Activated T-helper 1 cell treated with anti-CD3 and anti-CD28 coated beads, Interleukin-2, amount 50 U/mL, for 16 hours (primary cell): Measurements from ENCODE around the gene UBAC1.
A peak's percentile ranks its signal among the peaks of the same experiment; 100 is the strongest.
"Not testable (repeated sequence)": the region's sequence is repeated elsewhere in the genome, so short reads cannot be mapped to it uniquely, and the experiment has no call there.

Experiments used
- DNase-seq, 2 donors: peaks; one replicate each; pipeline ENCODE4 v3.0.0-alpha.2; 2020; ENCODE audit warnings: low read depth in 1 of 2, low spot score in 1 of 2

Gene UBAC1

DNA sequence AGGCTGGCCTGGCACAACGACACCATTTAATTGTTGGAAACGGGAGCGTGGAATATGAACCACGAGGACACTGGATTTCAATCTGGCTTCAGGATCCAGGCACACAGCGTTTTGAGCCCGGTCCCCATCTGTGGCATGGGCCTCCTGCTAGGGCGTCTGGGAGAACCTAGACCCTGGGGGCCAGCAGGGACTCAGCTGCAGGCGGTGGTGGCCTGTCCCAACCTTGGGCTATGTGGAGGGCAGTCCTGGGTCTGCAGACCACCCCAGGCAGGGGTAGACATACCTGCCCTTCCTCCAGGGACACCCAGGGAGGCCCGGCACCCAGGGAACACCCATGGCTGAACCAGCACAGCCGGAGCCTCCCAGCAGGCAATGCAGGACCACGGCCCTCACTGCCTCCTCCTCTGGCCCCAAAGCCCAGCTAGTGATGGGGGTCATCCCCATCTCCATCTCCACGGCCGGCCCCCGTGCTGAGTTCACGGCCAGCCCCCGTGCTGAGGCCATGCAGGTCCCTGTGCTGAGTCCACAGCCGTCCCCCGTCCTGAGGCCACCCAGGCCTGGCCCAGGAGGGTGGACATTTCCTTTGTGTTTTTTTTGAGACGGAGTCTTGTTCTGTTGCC, 18.5 kb upstream of the UBAC1 start:
- DNase-seq, result no peak

DNA sequence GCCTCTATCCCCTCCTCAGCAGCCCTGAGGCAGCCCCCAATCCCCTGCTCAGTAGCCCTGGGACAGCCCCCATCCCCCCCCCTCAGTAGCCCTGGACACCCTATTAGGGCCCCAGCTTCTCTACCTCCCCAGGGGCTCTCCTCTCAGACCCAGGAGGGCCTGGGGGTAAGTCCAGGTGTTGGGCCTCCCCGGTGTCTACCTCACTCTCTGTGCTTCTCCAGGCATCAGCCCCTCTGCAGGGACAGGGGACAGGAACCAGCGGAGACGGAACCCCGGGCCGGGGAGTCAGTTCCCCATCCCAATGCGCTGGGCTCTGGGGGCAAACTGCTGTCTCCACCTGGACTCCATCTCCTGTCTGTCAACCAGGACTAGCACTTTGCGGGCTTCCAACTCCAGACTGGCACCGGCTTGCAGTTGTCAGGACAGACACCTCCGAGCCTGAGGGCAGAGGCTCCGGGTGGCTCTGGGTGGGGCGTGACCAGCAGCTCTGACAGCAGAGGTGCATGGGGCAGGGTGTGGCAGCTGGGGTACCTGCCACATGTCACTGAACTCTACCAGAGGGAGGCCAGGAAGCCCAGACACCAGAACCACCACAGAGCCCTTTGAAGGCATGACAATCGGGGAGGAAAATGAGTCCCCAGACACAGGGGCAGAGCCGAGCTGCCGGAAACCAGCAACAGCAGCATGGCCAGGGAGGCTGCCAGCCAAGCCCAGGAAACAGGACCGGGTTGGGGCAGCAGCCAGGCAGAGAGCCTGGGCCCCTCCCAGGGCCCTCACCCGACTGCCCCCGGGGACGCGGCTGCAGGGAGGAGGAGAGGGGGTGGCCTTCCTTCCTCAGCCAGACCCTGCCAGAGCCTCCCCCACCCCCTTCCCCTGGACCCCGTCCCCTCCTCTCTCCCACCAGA, 17.7 kb upstream of the UBAC1 start:
- DNase-seq, result peak in 1 of 2 donors; percentile 43

DNA sequence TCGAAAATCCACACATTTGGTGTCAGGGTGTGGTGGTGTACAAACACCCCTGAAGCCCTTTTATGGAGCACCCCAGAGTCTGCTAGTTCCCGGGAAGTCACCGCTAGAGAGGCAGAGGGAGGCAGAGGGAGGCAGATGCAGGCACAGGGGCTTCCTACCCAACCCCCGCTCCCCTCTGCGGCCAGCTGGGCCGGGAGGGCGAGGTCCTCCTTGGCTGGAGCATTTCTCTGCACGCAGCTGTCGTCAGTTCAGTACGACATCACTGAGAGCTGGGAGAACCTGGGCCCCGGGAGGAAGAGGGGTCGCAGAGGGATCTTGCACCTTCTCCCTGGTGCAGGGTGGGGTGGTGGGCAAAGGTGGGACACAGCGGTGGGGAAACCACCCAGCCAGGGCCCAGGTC, 15.8 kb upstream of the UBAC1 start:
- no peak for DNase-seq

DNA sequence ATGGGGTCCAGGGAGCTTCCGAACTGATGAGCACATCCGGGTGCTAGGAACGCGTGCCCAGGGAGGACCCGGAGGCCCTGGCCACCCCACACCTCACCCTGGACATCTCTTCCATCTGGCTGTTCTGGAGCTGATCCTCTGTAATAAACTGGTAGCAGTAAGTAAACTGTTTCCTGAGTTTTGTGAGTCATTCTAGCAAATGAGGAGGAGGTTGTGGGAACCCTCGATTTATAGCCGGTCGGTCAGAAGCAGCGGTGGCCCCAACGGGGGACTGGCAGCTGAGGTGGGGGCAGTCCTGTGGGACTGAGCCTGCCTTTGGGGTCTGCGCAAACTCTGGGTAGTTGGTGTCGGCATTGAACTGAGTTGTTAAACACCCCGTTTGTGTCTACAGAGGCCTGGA, 15.4 kb upstream of the UBAC1 start:
- no peak for DNase-seq

DNA sequence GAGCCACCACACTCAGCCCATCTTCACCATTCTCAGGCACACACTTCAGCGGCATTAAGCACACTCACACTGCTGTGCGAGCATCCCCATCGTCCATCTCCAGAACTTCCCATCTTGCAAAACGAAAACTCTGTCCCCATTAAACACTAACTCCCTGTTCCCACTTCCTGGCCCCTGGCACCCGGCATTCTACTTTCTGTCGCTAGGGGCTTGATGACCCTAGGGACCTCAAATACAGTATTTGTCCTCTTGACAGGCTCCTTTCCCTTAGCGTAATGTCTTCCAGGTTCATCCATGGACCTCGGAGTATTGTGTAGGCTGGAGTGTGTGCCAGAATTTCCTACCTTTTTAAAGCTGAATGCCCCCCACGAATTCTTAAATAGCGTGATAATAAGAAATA, 14.7 kb upstream of the UBAC1 start:
- no peak for DNase-seq

DNA sequence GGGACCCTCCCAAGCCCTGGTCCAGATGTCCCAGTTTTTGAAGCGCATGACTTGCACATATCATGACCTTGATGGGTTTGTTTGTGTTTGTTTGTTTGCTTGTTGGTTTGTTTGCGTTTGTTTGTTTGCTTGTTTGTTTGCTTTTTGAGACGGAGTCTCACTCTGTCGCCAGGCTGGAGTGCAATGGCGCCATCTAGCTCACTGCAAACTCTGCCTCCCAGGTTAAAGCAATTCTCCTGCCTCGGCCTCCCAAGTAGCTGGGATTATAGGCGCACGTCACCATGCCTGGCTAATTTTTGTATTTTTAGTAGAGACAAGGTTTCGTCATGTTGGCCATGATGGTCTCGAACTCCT, 13.0 kb upstream of the UBAC1 start:
- no peak for DNase-seq

DNA sequence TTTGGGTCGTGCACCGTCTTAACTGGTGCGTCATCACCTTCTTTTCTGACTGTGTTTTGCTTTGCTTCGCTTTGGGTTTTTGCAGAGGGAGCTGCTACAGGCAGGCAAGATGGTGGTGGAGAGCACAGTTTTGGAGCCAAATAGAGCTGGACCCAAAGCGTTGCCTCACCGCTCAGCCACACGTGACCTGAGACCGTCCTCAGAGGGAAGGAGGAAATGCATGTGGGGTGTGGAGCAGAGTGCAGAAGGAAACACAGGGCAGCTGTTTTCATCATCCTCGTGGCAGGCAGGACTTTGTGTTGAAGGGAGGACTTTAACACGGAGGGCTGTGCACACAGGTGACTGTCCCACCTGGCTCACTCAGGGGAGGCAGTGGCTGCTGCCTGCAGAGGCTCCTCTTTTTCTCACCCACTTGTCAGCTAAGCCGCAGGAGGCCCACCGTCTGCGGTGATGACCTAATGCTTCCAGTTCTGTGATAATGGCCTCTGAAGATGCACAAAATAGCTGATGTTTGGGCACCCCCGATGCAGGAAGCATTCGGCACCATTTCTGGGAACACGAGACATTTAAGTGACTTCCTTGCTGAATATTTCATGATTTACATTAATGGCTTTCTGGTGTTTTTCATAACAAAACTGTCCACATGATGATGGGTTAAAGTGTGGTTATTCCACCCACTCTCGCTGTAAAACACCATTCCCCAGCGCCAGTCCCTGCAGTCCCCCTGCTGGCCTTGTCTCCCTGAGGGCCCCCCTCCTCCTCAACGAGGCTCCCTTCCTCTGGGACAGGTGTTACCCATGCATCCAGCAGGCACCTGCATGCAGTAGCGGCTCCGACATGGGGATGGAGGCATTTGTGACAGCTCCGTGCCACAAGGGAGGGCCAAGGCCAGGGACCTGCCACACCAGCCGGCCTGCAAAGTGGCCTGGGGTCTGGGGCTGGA, 12.4 kb upstream of the UBAC1 start:
- no peak for DNase-seq

DNA sequence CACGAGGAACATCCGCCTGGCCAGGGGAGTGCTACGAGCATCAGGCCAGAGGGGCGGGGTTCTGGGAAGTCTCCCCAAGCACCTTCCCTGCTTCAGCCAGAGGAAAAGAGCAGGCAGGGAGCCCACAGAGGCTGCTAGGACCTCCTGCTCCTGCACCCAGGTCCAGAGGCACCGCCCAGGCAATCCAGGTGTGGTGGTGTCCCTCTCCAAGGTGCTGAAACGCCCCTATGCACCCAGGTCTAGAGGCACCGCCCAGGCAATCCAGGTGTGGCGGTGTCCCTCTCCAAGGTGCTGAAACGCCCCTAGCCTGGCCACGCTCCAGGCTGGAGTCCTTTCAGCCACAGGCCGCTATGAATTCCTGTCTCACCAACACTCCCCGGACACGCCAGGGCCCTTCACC, 10.7 kb upstream of the UBAC1 start:
- DNase-seq, result no peak

DNA sequence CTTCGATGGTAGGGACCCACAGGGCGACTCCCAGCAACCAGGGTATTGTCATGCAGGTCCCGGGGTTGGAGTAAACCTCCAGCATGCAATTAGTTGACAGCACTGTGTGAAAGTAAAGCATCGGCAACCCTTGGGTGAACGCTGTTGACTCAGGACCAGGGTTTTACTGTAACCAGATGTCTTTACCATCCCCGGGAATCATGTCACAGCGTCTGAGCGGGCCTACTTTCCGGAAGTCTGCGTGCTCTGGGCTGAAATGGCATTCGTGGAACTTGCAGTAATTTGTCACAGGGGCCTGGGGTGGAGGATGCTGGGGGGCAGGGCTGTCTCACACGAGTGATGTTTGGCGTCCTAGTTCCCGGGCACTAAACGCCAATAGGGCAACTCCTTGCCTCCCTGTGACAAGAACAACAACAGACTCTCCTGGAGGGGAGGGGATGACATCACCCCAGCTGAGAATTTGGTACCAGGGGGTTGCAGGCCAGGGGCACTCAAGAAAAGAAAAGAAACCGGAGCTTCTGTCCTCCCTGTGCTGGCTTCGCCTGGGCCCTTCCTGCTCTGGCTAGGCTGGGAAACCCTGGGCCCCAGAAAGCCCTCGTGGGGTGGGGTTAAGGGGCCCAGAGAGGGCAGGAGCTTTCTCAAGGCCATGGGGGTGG, 10.1 kb upstream of the UBAC1 start:
- no peak for DNase-seq

DNA sequence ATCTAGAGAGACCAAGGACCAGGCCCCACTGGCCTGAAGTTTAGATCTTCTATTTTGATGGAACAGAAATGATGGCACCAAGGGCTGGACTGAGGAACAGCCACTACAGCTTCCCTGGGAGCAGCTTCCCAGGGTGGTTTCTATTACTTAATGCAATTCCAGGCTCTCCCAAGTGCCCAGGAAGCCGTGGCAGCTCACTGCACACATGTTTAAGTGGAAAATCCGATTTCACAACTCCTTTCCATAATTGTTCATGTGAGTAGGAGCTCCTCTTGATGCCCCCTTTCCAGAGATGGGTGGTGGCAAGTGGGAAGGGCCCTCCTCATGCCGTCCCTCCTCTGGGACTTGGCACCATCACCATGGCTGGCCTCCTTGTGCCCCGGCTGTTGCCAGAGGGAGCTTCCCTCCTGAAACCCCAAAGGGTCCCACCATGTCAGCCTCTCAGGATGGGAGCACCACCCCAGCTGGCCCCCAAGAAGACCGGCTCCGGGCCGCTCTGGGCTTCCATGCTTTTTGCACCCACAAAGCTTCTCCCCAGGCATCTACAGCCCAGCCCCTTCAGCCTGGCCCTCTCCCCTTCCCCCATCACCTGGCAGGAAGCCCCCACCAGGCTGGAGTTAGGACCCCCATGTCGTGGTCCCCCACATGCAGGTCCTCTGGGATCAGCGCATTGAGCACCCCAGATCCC, 9.1 kb upstream of the UBAC1 start:
- DNase-seq, result no peak

DNA sequence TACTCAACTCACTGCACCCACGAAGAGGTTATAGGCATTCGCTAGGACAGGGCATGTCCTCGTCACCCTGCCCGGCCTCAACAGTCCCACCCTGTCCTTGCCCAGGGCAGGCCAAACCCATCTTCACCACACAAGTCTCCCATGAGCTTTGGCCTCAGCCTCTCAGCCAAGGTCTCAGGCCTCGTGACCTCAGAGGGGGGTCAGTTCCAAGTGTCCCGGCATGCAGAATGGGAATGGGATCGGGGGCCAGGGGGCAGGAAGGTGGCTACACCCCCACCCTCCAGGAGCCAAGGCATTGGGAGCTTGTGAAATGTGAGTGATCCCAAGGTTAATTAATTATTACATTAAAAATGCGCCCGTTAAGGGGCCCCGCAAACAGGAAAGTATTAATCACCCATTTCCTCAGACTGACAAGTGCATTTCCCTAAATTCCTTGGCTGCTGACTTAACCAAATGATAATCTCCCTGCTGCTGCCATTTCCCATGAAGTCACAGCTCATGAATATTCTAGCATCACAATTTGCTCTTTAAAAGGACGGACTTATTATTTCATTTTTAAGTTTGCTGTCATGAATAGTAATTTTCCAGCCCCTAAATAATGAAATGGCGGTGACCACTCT, 8.0 kb upstream of the UBAC1 start:
- DNase-seq, result no peak

DNA sequence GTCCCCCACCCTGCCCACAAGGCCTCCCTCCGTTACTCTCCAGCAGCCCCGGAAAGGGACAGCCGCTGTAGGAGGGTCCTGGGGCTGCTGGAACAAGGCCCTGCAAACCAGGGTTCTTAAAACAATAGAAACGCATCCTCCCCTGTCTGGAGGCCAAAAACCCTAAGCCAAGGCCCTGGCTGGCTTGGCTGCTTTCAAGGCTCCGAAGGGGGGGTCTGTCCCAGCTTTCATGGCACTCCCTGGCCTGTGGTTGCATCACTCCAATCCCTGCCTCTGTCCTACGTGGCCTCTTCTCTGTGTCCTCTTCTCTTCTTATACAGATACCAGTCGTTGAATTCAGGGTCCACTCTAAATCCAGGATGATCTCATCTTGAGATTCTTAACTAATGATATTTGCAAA, 7.4 kb upstream of the UBAC1 start:
- DNase-seq, result no peak

DNA sequence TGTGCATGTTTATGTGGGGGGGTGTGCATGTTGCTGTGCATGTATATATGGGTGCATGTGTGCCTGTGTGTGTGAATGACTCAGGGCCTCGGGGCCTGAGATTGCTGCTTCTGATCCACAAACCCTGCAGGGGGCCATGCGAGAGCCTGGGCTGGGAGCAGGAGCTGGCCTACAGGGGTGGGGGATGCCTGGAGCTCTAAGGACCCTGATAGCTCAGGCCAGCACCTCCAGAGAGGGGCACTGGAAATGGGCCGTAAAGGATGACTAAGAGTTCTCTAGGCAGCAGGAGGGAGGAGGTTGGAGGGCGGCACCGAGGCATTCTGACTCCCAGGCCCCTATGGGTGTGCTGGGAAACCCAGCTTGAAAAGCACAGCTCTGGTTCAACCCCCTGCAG, 6.9 kb upstream of the UBAC1 start:
- no peak for DNase-seq

DNA sequence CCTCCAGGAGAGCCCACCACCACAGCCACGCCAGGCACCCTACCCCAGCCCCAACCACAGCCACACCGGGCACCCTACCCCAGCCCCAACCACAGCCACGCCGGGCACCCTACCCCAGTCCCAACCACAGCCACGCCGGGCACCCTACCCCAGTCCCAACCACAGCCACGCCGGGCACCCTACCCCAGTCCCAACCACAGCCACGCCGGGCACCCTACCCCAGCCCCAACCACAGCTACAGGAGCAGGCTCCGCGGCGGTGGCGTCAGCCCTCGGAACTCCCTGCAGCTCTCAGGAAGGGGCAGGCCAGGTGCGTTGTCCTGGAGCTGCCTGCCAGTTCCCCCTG, 5.7 kb upstream of the UBAC1 start:
- DNase-seq, result not testable (repeated sequence)

DNA sequence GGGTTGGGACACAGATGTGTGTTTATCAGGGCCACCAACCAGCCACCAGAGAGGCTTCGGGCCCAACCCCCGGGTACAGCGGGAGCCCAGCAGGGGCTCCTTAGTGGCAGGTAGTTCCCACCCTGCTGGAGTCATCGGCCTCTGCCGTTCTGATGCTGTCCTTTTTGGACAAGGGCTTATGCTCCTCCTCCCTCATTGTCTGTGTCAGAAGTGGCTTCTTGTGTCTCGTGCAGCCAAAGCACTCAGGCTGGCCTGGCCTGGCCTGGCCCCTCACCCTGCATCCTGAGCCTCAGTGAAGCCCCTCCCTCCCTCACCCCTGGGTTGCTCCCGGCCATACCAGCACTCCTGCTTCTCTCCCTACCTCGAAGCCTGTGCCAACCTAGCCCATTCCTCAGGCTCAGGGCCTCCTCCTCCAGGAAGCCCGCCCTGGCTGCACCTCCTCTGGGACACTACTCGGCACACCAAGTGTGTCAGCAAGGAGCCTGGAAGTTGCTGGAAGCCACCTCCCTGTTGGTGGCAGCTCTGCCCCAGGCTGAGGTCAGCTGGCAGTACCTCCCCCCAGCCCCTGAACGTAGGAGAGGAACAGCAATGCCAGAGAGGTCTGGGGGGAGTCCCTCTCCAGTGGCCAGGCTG, 4.1 kb upstream of the UBAC1 start:
- DNase-seq, result no peak

DNA sequence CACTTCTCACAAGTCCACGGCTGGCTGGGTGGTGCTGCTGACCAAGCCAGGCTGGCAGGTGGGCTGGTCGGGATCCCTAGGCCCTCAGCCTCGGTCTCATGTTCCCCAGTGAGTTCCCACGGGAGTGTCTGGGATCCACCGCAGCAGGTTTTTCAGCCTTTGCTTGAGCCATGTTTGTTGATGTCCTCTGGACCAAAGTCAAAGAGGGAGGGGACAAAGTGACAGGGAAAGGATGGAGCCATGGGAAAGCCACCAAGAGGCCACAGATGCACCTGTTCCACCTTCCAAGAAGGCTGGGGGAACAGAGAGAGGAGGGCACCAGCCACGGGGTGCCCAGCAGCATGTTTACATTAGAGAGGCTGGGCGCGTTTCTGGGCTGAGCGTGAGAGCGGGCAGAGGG, 2.8 kb upstream of the UBAC1 start:
- DNase-seq, result no peak

DNA sequence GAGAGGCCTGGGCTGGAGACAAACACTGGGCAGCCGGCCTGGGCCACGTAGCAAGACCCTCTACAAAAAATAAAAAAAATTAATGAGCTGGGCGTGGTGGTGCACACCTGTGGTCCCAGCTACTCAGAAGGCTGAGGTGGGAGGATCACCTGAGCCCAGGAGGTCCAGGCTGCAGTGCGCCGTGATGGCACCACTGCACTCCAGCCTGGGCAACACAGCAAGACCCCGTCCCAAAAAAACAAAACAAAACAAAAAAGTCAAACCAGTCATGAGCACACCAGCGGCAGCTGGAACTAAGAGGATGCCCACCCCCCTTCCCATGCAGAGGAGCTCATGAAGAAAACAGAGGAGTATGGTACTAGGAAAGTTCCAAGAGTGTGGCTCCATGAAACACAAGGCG, 2.2 kb upstream of the UBAC1 start:
- DNase-seq, result no peak

DNA sequence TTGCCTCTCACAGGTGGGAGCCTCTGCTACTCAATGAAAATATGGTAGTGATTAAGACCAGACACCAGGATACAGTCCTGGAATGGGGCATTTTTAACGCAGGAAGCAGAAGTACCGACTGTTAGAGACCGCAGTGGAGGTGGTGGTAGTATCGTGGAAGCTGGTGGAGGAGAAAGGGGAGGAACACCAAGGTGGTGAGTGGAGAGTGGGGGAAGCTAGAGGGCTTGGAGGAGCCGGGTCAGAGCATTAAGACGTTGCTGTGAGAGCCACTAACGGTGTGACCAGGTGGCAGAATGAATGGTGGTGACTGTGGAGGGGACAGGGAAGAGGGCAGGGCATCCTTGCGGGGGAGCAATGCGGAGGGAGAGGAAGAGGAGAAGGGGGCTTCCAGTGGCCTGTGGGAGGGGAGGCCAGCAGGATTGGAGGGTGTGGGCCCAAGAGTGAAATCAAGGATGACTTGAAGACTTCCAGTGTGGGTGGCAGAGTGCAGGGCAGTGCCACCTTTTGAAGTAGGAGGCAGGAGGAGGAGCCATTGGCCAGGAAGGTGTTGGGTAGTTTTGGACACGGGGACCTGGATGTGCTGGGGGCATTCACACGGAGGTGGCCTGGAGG, 1.6 kb upstream of the UBAC1 start:
- no peak for DNase-seq
